ENCODE results near the gene HDGFL2.

HDGFL2 gene

DNA sequence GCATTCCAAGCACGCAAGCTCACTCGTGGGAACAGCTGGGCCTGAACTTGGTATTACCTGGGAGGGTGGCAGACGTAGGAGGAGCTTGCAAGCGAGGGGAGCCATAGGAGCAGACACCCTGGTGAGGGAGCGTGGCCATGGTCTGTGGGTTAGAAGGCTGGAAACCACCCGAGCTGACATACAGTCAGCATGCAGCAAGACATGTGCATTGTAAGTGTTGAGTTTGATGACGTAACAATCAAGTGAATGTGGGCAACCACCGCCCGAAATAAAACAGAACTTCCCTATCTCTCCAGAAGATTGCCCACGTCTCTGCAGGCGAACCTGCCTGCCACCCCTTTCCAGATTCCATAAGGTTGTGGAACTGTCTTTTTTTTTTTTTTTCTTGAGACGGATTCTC is 41.3 kb upstream of the HDGFL2 start:
- TF ChIP-seq, protein P1, sequence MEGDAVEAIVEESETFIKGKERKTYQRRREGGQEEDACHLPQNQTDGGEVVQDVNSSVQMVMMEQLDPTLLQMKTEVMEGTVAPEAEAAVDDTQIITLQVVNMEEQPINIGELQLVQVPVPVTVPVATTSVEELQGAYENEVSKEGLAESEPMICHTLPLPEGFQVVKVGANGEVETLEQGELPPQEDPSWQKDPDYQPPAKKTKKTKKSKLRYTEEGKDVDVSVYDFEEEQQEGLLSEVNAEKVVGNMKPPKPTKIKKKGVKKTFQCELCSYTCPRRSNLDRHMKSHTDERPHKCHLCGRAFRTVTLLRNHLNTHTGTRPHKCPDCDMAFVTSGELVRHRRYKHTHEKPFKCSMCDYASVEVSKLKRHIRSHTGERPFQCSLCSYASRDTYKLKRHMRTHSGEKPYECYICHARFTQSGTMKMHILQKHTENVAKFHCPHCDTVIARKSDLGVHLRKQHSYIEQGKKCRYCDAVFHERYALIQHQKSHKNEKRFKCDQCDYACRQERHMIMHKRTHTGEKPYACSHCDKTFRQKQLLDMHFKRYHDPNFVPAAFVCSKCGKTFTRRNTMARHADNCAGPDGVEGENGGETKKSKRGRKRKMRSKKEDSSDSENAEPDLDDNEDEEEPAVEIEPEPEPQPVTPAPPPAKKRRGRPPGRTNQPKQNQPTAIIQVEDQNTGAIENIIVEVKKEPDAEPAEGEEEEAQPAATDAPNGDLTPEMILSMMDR (IDR thresholded peaks at IDR 0.05; ENCODE audit: insufficient read depth, missing control alignments), result no peak
- DNase-seq (ENCODE audit: insufficient read length, low spot score), result no peak
- FAIRE-seq, result no peak

GRCh38 chr19:4431296-4431695 is 40.8 kb upstream of the HDGFL2 start:
- no peak for FAIRE-seq
- TF ChIP-seq, protein P1 (IDR thresholded peaks at IDR 0.05; ENCODE audit: insufficient read depth, missing control alignments), result no peak

GRCh38 chr19:4431808-4432674 is 40.1 kb upstream of the HDGFL2 start:
- DNase-seq (ENCODE audit: insufficient read length, low spot score) (no peak), FAIRE-seq (no peak)
- TF ChIP-seq, protein P1 (IDR thresholded peaks at IDR 0.05; ENCODE audit: insufficient read depth, missing control alignments), result no peak

More at GRCh38 chr19:4431296-4431695, 40.8 kb upstream of the HDGFL2 start:
- no peak for DNase-seq (ENCODE audit: insufficient read length, low spot score)

- DNase-seq (ENCODE audit: insufficient read length, low spot score) (no peak), FAIRE-seq (no peak)
- TF ChIP-seq, protein P1 (IDR thresholded peaks at IDR 0.05; ENCODE audit: insufficient read depth, missing control alignments), result no peak
Measured at GRCh38 chr19:4432918-4433506, 39.1 kb upstream of the HDGFL2 start.

DNA sequence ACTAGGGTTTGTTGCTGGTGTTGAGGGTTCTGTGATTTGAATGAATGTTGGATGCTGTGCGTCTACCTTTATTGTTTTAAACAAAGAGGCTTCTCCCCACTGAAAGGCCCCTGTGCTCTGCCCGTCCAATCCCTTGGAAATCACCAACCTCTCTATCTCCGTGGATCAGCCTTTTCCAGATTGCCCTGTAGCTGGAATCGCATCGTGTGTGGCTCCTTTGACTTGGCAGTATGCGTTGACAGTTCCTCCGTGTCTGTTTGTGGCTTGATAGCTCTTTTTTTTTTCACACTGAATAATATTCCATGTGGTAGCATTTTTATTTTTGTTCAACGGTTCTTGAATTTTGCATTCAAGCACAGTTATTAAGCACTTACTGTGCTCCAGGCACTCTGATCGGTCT is 37.7 kb upstream of the HDGFL2 start:
- DNase-seq (ENCODE audit: insufficient read length, low spot score), result no peak
- no peak for FAIRE-seq
- TF ChIP-seq, protein P1 (IDR thresholded peaks at IDR 0.05; ENCODE audit: insufficient read depth, missing control alignments), result no peak

DNA sequence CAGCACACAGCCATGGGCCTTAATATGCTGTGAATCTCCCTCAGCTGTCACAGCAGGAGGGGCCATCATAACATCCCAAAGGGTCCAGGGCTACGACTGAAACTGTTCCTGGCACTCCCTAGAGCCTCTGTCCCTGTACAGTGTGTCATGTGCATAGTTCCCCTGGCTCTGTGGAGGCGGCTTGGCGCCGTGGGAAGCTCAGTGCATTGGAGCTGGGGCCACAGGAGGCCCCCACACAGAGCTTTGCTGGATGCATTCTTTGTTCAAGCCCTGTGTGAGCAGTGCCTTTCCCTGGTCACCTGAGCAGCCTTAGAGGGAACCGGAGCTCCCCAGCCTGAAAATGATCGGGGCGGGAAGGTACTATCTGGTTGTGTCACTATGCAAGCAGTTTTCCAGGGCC is 35.9 kb upstream of the HDGFL2 start:
- TF ChIP-seq, protein P1 (IDR thresholded peaks at IDR 0.05; ENCODE audit: insufficient read depth, missing control alignments), result no peak
- no peak for FAIRE-seq
- no peak for DNase-seq (ENCODE audit: insufficient read length, low spot score)

GRCh38 chr19:4437103-4437502 is 35.0 kb upstream of the HDGFL2 start:
- TF ChIP-seq, protein P1 (IDR thresholded peaks at IDR 0.05; ENCODE audit: insufficient read depth, missing control alignments), result no peak
- FAIRE-seq, result no peak
- DNase-seq (ENCODE audit: insufficient read length, low spot score), result no peak
